ENCODE measurements around the gene C3orf33. TPM values are rescaled to one million over a fixed set of nuclear protein-coding genes. Genes with fewer than 3 reads are reported as not detected.
A peak's percentile ranks its signal among the peaks of the same experiment; 100 is the strongest.

The C3orf33 gene
- total RNA-seq, 2 donors from 2014 or later, result 0.98 to 1.8 TPM

- ATAC-seq (replicated peaks), result no peak
- no peak overlapping the region for H3K27ac Mint-ChIP-seq
Observed at GRCh38 chr3:155809181-155809580, 3.1 kb upstream of the C3orf33 start.

GRCh38 chr3:155807823-155808222 lies 1.7 kb upstream of the C3orf33 start:
- Mint-ChIP-seq H3K27ac (no peak overlapping the region), H3K4me3 (no peak overlapping the region), H3K36me3 (ENCODE audit: low read depth) (no peaks in the 10 kb centered on the region), H3K27me3 (peaks cover 8% of the 10 kb centered on the region), H3K9me3 (no peaks in the 10 kb centered on the region), H3K4me1 (peaks cover 5% of the 10 kb centered on the region)
- ATAC-seq (replicated peaks), result no peak

More at GRCh38 chr3:155809181-155809580, 3.1 kb upstream of the C3orf33 start:
- peaks cover 8% of the 10 kb centered on the region for H3K27me3 Mint-ChIP-seq
- no peak overlapping the region for H3K4me3 Mint-ChIP-seq
- no peaks in the 10 kb centered on the region for H3K9me3 Mint-ChIP-seq
- peaks cover 5% of the 10 kb centered on the region for H3K4me1 Mint-ChIP-seq
- H3K36me3 Mint-ChIP-seq (ENCODE audit: low read depth), result no peaks in the 10 kb centered on the region

- Mint-ChIP-seq H3K27me3 (peaks cover 3% of the 10 kb centered on the region), H3K9me3 (no peaks in the 10 kb centered on the region), H3K27ac (peak overlapping the region; percentile 56), H3K4me1 (peaks cover 5% of the 10 kb centered on the region), H3K36me3 (ENCODE audit: low read depth) (peaks cover 12% of the 10 kb centered on the region), H3K4me3 (peak overlapping the region; percentile 82)
- ATAC-seq (replicated peaks), result peak; percentile 42
Observed at GRCh38 chr3:155805204-155805801, 775 bp downstream of the C3orf33 start.

- Mint-ChIP-seq H3K4me3 (peak overlapping the region; percentile 82), H3K9me3 (no peaks in the 10 kb centered on the region), H3K36me3 (ENCODE audit: low read depth) (peaks cover 22% of the 10 kb centered on the region), H3K27me3 (peaks cover 2% of the 10 kb centered on the region), H3K27ac (no peak overlapping the region), H3K4me1 (peaks cover 5% of the 10 kb centered on the region)
- ATAC-seq (replicated peaks), result no peak
Observed at GRCh38 chr3:155804323-155804722, 1.8 kb downstream of the C3orf33 start.

GRCh38 chr3:155792532-155792931 lies 13.5 kb downstream of the C3orf33 start:
- H3K9me3 Mint-ChIP-seq, result no peaks in the 10 kb centered on the region

GRCh38 chr3:155791190-155791589 lies 14.9 kb downstream of the C3orf33 start:
- no peak overlapping the region for H3K4me3 Mint-ChIP-seq
- peak; percentile 21 for ATAC-seq (replicated peaks)
- no peaks in the 10 kb centered on the region for H3K9me3 Mint-ChIP-seq
- no peaks in the 10 kb centered on the region for H3K27me3 Mint-ChIP-seq
- H3K27ac Mint-ChIP-seq, result no peak overlapping the region
- H3K4me1 Mint-ChIP-seq, result peaks cover 5% of the 10 kb centered on the region
- H3K36me3 Mint-ChIP-seq (ENCODE audit: low read depth), result peaks cover 43% of the 10 kb centered on the region

More at GRCh38 chr3:155792532-155792931, 13.5 kb downstream of the C3orf33 start:
- H3K36me3 Mint-ChIP-seq (ENCODE audit: low read depth), result peaks cover 54% of the 10 kb centered on the region
- H3K4me1 Mint-ChIP-seq, result peaks cover 5% of the 10 kb centered on the region
- H3K4me3 Mint-ChIP-seq, result no peak overlapping the region
- H3K27me3 Mint-ChIP-seq, result no peaks in the 10 kb centered on the region
- no peak overlapping the region for H3K27ac Mint-ChIP-seq
- no peak for ATAC-seq (replicated peaks)

GRCh38 chr3:155790272-155790925 lies 15.7 kb downstream of the C3orf33 start:
- peaks cover 35% of the 10 kb centered on the region for H3K36me3 Mint-ChIP-seq (ENCODE audit: low read depth)
- no peaks in the 10 kb centered on the region for H3K27me3 Mint-ChIP-seq
- ATAC-seq (replicated peaks), result no peak
- H3K27ac Mint-ChIP-seq, result no peak overlapping the region
- peaks cover 10% of the 10 kb centered on the region for H3K4me1 Mint-ChIP-seq
- H3K4me3 Mint-ChIP-seq, result no peak overlapping the region
- H3K9me3 Mint-ChIP-seq, result no peaks in the 10 kb centered on the region

GRCh38 chr3:155785662-155786295 lies 20.3 kb downstream of the C3orf33 start:
- ATAC-seq (replicated peaks), result no peak
- Mint-ChIP-seq H3K9me3 (peaks cover 5% of the 10 kb centered on the region), H3K27ac (peak overlapping the region; percentile 5), H3K27me3 (no peaks in the 10 kb centered on the region), H3K4me1 (peaks cover 7% of the 10 kb centered on the region), H3K36me3 (ENCODE audit: low read depth) (peaks cover 23% of the 10 kb centered on the region), H3K4me3 (no peak overlapping the region)

GRCh38 chr3:155782390-155782953 lies 23.6 kb downstream of the C3orf33 start:
- no peak overlapping the region for H3K27ac Mint-ChIP-seq
- peaks cover 5% of the 10 kb centered on the region for H3K9me3 Mint-ChIP-seq
- H3K36me3 Mint-ChIP-seq (ENCODE audit: low read depth), result peaks cover 36% of the 10 kb centered on the region
- peaks cover 7% of the 10 kb centered on the region for H3K4me1 Mint-ChIP-seq
- H3K27me3 Mint-ChIP-seq, result no peaks in the 10 kb centered on the region
- H3K4me3 Mint-ChIP-seq, result no peak overlapping the region
- no peak for ATAC-seq (replicated peaks)

GRCh38 chr3:155780291-155780690 lies 25.8 kb downstream of the C3orf33 start:
- peaks cover 5% of the 10 kb centered on the region for H3K9me3 Mint-ChIP-seq
- H3K4me1 Mint-ChIP-seq, result peaks cover under 1% of the 10 kb centered on the region
- H3K27ac Mint-ChIP-seq, result no peak overlapping the region
- ATAC-seq (replicated peaks), result no peak
- no peaks in the 10 kb centered on the region for H3K27me3 Mint-ChIP-seq
- H3K36me3 Mint-ChIP-seq (ENCODE audit: low read depth), result peaks cover 37% of the 10 kb centered on the region
- H3K4me3 Mint-ChIP-seq, result no peak overlapping the region

- Mint-ChIP-seq H3K4me1 (no peaks in the 10 kb centered on the region), H3K9me3 (peaks cover 5% of the 10 kb centered on the region), H3K27ac (no peak overlapping the region), H3K36me3 (ENCODE audit: low read depth) (peaks cover 51% of the 10 kb centered on the region), H3K27me3 (no peaks in the 10 kb centered on the region), H3K4me3 (no peak overlapping the region)
- no peak for ATAC-seq (replicated peaks)
Observed at GRCh38 chr3:155778462-155778861, 27.6 kb downstream of the C3orf33 start.

GRCh38 chr3:155772801-155773200 lies 33.3 kb downstream of the C3orf33 start:
- ATAC-seq (replicated peaks), result no peak
- Mint-ChIP-seq H3K4me1 (no peaks in the 10 kb centered on the region), H3K27me3 (no peaks in the 10 kb centered on the region)

GRCh38 chr3:155771126-155771525 lies 35.0 kb downstream of the C3orf33 start:
- Mint-ChIP-seq H3K9me3 (no peaks in the 10 kb centered on the region), H3K4me3 (no peak overlapping the region), H3K27me3 (no peaks in the 10 kb centered on the region), H3K27ac (no peak overlapping the region), H3K4me1 (no peaks in the 10 kb centered on the region), H3K36me3 (ENCODE audit: low read depth) (peaks cover 15% of the 10 kb centered on the region)
- no peak for ATAC-seq (replicated peaks)

More at GRCh38 chr3:155772801-155773200, 33.3 kb downstream of the C3orf33 start:
- H3K36me3 Mint-ChIP-seq (ENCODE audit: low read depth), result peaks cover 15% of the 10 kb centered on the region
- no peak overlapping the region for H3K4me3 Mint-ChIP-seq
- no peaks in the 10 kb centered on the region for H3K9me3 Mint-ChIP-seq
- H3K27ac Mint-ChIP-seq, result no peak overlapping the region

GRCh38 chr3:155766206-155766605 lies 39.9 kb downstream of the C3orf33 start:
- Mint-ChIP-seq H3K36me3 (ENCODE audit: low read depth) (peaks cover 12% of the 10 kb centered on the region), H3K9me3 (no peaks in the 10 kb centered on the region), H3K27me3 (no peaks in the 10 kb centered on the region), H3K4me3 (no peak overlapping the region), H3K27ac (no peak overlapping the region), H3K4me1 (no peaks in the 10 kb centered on the region)
- peak; percentile 74 for ATAC-seq (replicated peaks)

Measured in activated T-helper 17 cell treated with anti-CD3 and anti-CD28 coated beads, Interleukin-2, amount 50 U/mL, for 72 hours (primary cell).